Choroid plexus epithelial cell (primary cell): ENCODE data around the gene DNAH1.

Source experiments
- DNase-seq: peaks from one replicate; pipeline ENCODE4 v3.0.0-alpha.2; 2010; ENCODE audit warnings: low read depth
- H3K4me3 ChIP-seq: 2 replicates; pipeline ENCODE4 v1.5.1; 2011; ENCODE audit warnings: low read depth, mild to moderate bottlenecking, control low read depth, low read length, moderate library complexity
- CTCF ChIP-seq: conservative IDR thresholded peaks from 2 replicates; pipeline ENCODE4 v1.5.1; 2011; ENCODE audit warnings: low read depth, mild to moderate bottlenecking, control low read depth, inconsistent platforms, low read length, moderate library complexity

DNAH1 gene

DNA sequence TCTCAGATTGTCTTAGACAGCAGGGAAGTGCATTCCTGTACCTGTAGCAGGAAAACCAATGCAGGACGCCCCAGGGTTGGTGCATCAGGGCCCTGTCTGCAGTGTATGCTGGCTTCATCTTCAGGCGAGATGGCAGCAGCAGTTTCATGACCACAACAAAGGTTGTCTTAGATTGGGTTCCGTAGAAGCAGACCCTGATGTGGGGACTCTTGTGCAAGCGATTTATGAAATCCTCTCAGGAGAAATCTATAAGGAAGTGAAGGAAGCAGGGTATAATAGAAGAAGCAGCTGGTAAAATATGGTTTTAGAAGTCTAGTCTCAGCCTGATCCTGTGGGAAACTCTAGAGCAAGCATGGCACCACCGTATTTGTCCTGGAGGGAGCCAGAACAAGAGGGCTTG is 25.0 kb downstream of the DNAH1 start:
- TF ChIP-seq CTCF = no peak
- no peak overlapping the region for H3K4me3 ChIP-seq
- no peak for DNase-seq

DNA sequence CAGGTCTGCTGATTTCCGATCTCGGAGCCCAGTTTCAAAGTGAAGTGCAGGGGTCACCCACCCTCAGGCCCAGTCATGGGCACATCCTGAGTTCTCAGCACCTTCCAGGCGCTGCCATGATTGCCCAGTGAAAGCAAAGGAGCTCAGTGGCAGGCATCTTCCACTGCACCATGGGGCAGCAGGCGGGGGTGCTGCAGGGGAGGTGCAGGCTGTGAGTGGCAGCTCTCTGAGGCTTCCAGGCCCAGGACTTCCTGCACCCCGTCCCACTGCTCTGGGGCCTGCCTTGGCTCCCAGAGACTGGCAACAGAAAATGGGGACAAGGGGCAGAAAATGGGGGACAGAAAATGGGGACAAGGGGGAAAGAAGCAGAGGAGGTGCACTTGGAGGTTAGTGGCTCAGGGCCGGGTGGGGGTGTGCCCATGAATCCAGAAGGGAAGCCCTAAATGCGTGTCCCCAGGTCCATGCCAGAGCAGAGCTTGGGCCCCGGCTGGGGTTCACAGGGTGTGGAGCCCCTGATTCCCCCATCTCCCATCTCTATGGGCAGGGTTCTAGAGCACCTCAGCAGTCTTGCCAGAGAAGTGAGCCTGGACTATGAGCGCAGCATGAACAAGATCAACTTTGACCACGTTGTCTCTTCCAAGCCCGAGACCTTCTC is 28.0 kb downstream of the DNAH1 start:
- TF ChIP-seq CTCF = no peak
- no peak overlapping the region for H3K4me3 ChIP-seq
- no peak for DNase-seq

DNA sequence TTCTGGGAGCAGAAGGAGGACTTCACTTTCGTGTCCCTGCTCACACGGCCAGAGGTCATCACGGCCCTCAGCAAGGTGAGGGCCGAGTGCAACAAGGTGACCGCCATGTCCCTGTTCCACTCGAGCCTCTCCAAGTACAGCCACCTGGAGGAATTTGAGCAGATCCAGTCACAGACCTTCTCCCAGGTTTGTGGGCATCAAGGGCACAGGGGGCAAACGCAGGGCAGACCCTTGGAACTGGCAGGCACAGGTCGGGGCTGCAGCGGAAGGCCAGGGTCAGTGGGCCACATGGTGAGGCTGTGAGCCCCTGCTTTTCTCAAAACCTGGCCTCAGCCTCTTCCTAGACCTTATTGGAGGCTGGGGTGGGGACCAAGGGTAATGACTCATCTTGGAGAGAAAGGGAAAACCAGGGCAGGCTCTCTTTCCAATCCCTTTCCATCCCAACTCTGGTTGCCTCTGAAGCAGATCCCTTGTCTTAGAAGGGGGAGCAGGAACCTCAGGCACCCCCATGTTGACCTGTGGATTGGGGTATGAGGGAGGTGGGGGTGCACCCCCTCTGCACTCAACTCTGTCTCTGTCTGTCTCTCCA is 29.5 kb downstream of the DNAH1 start:
- TF ChIP-seq CTCF = no peak
- DNase-seq = no peak
- H3K4me3 ChIP-seq = no peak overlapping the region

- no peak overlapping the region for H3K4me3 ChIP-seq
- peak; percentile 27 for DNase-seq
- no peak for TF ChIP-seq CTCF
Measured at GRCh38 chr3:52346623-52347530, 30.8 kb downstream of the DNAH1 start.

GRCh38 chr3:52347716-52348635 is 31.9 kb downstream of the DNAH1 start:
- no peak for DNase-seq
- TF ChIP-seq CTCF = no peak
- H3K4me3 ChIP-seq = no peak overlapping the region

- TF ChIP-seq CTCF = no peak
- no peak overlapping the region for H3K4me3 ChIP-seq
- no peak for DNase-seq
Measured at GRCh38 chr3:52349131-52349530, 33.0 kb downstream of the DNAH1 start.
